ENCODE measurements around the gene INS.

INS gene

GRCh38 chr11:2113776-2114175 lies 47.2 kb downstream of the INS start:
- no peak for DNase-seq

- DNase-seq = no peak
Measured at GRCh38 chr11:2110521-2110920, 50.5 kb downstream of the INS start.

All from T-helper 1 cell (primary cell).